ENCODE measurements around the gene HEYL. TPM values are rescaled to one million over a fixed set of nuclear protein-coding genes. Genes with fewer than 3 reads are reported as not detected.

HEYL gene
- total RNA-seq, 2 donors from 2014 or later = 2.6 to 51.9 TPM

DNA sequence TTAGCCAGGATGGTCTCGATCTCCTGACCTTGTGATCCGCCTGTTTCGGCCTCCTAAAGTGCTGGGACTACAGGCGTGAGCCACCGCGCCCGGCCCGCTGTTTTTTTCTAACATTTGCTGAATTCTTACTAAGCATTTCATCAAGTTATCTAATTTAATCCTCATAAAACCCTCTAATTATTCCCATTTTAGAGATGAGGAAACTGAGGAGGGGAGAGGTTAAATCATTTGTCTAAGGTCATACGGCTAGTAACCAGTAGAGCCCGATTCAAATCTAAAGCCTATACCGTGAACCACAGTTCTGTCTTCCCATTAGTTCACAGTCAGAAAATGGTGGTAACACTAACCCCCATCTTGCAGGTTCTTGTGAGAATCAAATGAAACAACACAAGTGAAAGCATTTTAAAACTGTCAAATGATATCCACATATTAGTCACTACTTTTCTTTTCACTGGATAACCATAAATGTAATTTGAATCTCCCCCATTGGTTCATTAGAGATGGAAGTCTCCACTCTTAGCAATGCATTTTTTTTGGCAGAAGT, 10.6 kb downstream of the HEYL start:
- Histone ChIP-seq H3K9me3 (no peaks in the 10 kb centered on the region), H3K4me1 (replicated peaks) (no peaks in the 10 kb centered on the region), H3K27me3 (replicated peaks; ENCODE audit: insufficient read depth) (no peaks in the 10 kb centered on the region), H3K27ac (no peak overlapping the region), H3K36me3 (no peaks in the 10 kb centered on the region), H3K4me3 (no peak overlapping the region)
- 97% methylated on average over 11 of the region's 11 CpGs for WGBS
- no peak for DNase-seq (ENCODE audit: low spot score)
- intact Hi-C loops (cut with DNase I) = no loop called here
- TF ChIP-seq POLR2A (IDR thresholded peaks at IDR 0.05) = no peak
- TF ChIP-seq, protein P1, sequence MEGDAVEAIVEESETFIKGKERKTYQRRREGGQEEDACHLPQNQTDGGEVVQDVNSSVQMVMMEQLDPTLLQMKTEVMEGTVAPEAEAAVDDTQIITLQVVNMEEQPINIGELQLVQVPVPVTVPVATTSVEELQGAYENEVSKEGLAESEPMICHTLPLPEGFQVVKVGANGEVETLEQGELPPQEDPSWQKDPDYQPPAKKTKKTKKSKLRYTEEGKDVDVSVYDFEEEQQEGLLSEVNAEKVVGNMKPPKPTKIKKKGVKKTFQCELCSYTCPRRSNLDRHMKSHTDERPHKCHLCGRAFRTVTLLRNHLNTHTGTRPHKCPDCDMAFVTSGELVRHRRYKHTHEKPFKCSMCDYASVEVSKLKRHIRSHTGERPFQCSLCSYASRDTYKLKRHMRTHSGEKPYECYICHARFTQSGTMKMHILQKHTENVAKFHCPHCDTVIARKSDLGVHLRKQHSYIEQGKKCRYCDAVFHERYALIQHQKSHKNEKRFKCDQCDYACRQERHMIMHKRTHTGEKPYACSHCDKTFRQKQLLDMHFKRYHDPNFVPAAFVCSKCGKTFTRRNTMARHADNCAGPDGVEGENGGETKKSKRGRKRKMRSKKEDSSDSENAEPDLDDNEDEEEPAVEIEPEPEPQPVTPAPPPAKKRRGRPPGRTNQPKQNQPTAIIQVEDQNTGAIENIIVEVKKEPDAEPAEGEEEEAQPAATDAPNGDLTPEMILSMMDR (IDR thresholded peaks at IDR 0.05) = no peak

- Histone ChIP-seq H3K27ac (peak overlapping the region; percentile 42 to 59), H3K4me3 (no peak overlapping the region), H3K27me3 (replicated peaks; ENCODE audit: insufficient read depth) (no peaks in the 10 kb centered on the region), H3K9me3 (no peaks in the 10 kb centered on the region), H3K36me3 (no peaks in the 10 kb centered on the region), H3K4me1 (replicated peaks) (no peaks in the 10 kb centered on the region)
- TF ChIP-seq, protein P1 (IDR thresholded peaks at IDR 0.05) = no peak
- TF ChIP-seq POLR2A (IDR thresholded peaks at IDR 0.05) (no peak), POLR2AphosphoS5 (IDR thresholded peaks at IDR 0.05) (no peak)
- intact Hi-C loops (cut with DNase I) = no loop called here
- no peak for DNase-seq (ENCODE audit: low spot score)
- WGBS = 65% methylated on average over 14 of the region's 16 CpGs
Measured at GRCh38 chr1:39626646-39627045, 12.8 kb downstream of the HEYL start.

GRCh38 chr1:39625462-39626273, 13.8 kb downstream of the HEYL start:
- peak; percentile 35 for TF ChIP-seq POLR2AphosphoS5 (IDR thresholded peaks at IDR 0.05)
- TF ChIP-seq, protein P1 (IDR thresholded peaks at IDR 0.05) = no peak

DNA sequence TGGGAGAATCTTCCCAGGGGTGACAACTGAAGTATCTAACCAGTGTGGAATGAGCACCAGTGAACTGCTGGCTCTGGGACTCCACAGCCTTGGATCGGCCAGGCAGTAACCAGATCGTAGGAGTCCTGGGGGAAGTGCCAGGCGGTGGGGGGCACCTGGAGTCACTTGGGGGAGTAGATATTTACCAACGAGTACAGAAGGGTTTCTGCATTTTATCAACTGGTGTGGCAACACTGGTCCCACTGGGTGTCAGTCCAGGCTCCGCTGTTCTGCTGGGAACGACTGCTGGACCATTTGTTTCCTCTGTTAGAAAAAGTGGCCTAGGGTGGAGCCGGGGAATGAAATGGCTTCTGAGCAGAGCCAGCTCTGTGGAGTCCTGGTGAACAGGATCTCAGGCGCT, 14.4 kb downstream of the HEYL start:
- H3K4me3 ChIP-seq = no peak overlapping the region
- WGBS = 73% methylated on average over 8 of the region's 8 CpGs
- peak overlapping the region in 1 of 2 donors; percentile 36 for H3K27ac ChIP-seq
- no peaks in the 10 kb centered on the region for H3K4me1 ChIP-seq (replicated peaks)
- intact Hi-C loops (cut with DNase I) = no loop called here
- H3K9me3 ChIP-seq = no peaks in the 10 kb centered on the region
- TF ChIP-seq POLR2AphosphoS5 (IDR thresholded peaks at IDR 0.05) (no peak), POLR2A (IDR thresholded peaks at IDR 0.05) (no peak)
- TF ChIP-seq, protein P1 (IDR thresholded peaks at IDR 0.05) = no peak
- DNase-seq (ENCODE audit: low spot score) = no peak
- H3K27me3 ChIP-seq (replicated peaks; ENCODE audit: insufficient read depth) = no peaks in the 10 kb centered on the region
- H3K36me3 ChIP-seq = no peaks in the 10 kb centered on the region

More at GRCh38 chr1:39625462-39626273, 13.8 kb downstream of the HEYL start:
- no peak for DNase-seq (ENCODE audit: low spot score)
- Histone ChIP-seq H3K27ac (peak overlapping the region; percentile 42 to 59), H3K4me3 (no peak overlapping the region), H3K4me1 (replicated peaks) (no peaks in the 10 kb centered on the region), H3K27me3 (replicated peaks; ENCODE audit: insufficient read depth) (no peaks in the 10 kb centered on the region), H3K9me3 (no peaks in the 10 kb centered on the region), H3K36me3 (no peaks in the 10 kb centered on the region)
- intact Hi-C loops (cut with DNase I) = no loop called here
- WGBS = 57% methylated on average over 11 of the region's 11 CpGs

- Histone ChIP-seq H3K4me1 (replicated peaks) (no peaks in the 10 kb centered on the region), H3K9me3 (no peaks in the 10 kb centered on the region), H3K27ac (no peak overlapping the region), H3K4me3 (no peak overlapping the region), H3K36me3 (no peaks in the 10 kb centered on the region), H3K27me3 (replicated peaks; ENCODE audit: insufficient read depth) (no peaks in the 10 kb centered on the region)
- 55% methylated on average over 6 of the region's 6 CpGs for WGBS
- TF ChIP-seq POLR2A (IDR thresholded peaks at IDR 0.05) (no peak), POLR2AphosphoS5 (IDR thresholded peaks at IDR 0.05) (no peak)
- TF ChIP-seq, protein P1 (IDR thresholded peaks at IDR 0.05) = no peak
- no peak for DNase-seq (ENCODE audit: low spot score)
- intact Hi-C loops (cut with DNase I) = no loop called here
Measured at GRCh38 chr1:39623053-39623452, 16.4 kb downstream of the HEYL start.
